GM21717 (cell line): ENCODE measurements around the gene IFT88.
A peak's percentile ranks its signal among the peaks of the same experiment; 100 is the strongest.

ENCODE experiments used
- ATAC-seq: cut with Tn5 transposase; IDR thresholded peaks from one replicate; pipeline ENCODE4 v1.9.1; 2021; ENCODE audit warnings: mild to moderate bottlenecking, moderate library complexity; ENCODE audit not compliant: unreplicated experiment

IFT88 gene

GRCh38 chr13:20566898-20567874 is at the start of gene IFT88:
IFT88 (plus strand) TSS chr13:20567157; CDS start chr13:20574386, 7,229 bp downstream.
- peak; percentile 87 for ATAC-seq

- ATAC-seq: no peak
These were observed 48.3 kb upstream of the IFT88 start for GRCh38 chr13:20518660-20519100.

- ATAC-seq: no peak
These were observed 47.1 kb upstream of the IFT88 start for GRCh38 chr13:20519875-20520274.

- ATAC-seq: no peak
These were observed 45.4 kb upstream of the IFT88 start for GRCh38 chr13:20521364-20522115.

- peak; percentile 9 for ATAC-seq
These were observed 41.8 kb upstream of the IFT88 start for GRCh38 chr13:20525144-20525600.

- ATAC-seq: peak; percentile 74
These were observed 41.1 kb upstream of the IFT88 start, which contains the start of gene CRYL1 for GRCh38 chr13:20525601-20526544. CRYL1 (minus strand) TSS chr13:20525857; CDS start chr13:20525794, 63 bp downstream.

- no peak for ATAC-seq
These were observed 40.3 kb upstream of the IFT88 start for GRCh38 chr13:20526664-20527063.

GRCh38 chr13:20528452-20528851 is 38.5 kb upstream of the IFT88 start:
- no peak for ATAC-seq

GRCh38 chr13:20534038-20534608 is 32.8 kb upstream of the IFT88 start:
- ATAC-seq: no peak

GRCh38 chr13:20536992-20537391 is 30.0 kb upstream of the IFT88 start:
- ATAC-seq: no peak

- ATAC-seq: no peak
These were observed 22.6 kb upstream of the IFT88 start for GRCh38 chr13:20544201-20544923.

GRCh38 chr13:20546556-20546955 is 20.4 kb upstream of the IFT88 start:
- no peak for ATAC-seq

- no peak for ATAC-seq
These were observed 19.5 kb upstream of the IFT88 start for GRCh38 chr13:20547479-20547908.

- no peak for ATAC-seq
These were observed 16.2 kb upstream of the IFT88 start for GRCh38 chr13:20550799-20551198.

- ATAC-seq: no peak
These were observed 13.6 kb upstream of the IFT88 start for GRCh38 chr13:20553311-20553710.

GRCh38 chr13:20558982-20559381 is 8.0 kb upstream of the IFT88 start:
- ATAC-seq: no peak

GRCh38 chr13:20559659-20560356 is 7.1 kb upstream of the IFT88 start:
- ATAC-seq: no peak

GRCh38 chr13:20561741-20562140 is 5.2 kb upstream of the IFT88 start:
- ATAC-seq: no peak
